Astrocyte (in vitro differentiated cells and primary cell): ENCODE results near the gene TRDN.

ENCODE experiments used
- EZH2 ChIP-seq: IDR thresholded peaks from 2 replicates; pipeline ENCODE4 v1.6.1; 2012; ENCODE audit warnings: mild to moderate bottlenecking, low read length, inconsistent platforms; ENCODE audit not compliant: insufficient read depth
- TF ChIP-seq, protein P1 (sequence below): IDR thresholded peaks from 2 replicates; pipeline ENCODE4 v1.5.1; 2011; ENCODE audit warnings: low read depth, mild to moderate bottlenecking, inconsistent platforms, low read length, moderate library complexity; ENCODE audit not compliant: insufficient read depth

DNA sequence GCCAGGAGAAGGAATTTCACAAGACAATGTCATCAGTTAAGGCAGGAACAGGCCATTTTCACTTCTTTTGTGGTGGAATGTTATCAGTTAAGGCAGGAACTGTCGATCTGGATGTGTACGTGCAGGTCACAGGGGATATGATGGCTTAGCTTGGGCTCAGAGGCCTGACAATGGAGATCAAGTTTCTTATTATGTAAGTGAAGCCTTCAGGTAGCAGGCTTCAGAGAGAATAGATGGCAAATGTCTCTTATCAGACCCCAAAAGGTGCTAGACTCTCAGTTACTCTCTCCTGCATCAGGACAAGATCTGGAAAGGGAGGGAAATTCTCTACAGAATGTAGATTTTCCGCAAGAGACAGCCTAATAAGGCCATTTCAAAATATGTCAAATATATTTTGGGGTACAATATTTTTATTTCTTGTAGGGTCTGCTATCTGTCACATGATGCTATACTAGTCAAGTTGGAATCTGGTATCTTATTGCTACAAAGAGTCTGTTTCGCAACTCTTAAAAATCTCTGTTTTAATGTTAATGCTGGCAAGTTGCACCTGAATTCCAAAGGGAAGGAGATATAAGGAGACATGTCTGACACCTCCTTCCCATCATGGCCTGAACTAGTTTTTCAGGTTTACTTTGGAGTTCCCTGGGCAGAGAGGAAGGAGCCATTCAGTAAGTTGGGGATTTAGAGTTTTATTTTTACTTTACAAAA, 48.8 kb downstream of the TRDN start:
- TF ChIP-seq EZH2, result no peak
- TF ChIP-seq, protein P1, sequence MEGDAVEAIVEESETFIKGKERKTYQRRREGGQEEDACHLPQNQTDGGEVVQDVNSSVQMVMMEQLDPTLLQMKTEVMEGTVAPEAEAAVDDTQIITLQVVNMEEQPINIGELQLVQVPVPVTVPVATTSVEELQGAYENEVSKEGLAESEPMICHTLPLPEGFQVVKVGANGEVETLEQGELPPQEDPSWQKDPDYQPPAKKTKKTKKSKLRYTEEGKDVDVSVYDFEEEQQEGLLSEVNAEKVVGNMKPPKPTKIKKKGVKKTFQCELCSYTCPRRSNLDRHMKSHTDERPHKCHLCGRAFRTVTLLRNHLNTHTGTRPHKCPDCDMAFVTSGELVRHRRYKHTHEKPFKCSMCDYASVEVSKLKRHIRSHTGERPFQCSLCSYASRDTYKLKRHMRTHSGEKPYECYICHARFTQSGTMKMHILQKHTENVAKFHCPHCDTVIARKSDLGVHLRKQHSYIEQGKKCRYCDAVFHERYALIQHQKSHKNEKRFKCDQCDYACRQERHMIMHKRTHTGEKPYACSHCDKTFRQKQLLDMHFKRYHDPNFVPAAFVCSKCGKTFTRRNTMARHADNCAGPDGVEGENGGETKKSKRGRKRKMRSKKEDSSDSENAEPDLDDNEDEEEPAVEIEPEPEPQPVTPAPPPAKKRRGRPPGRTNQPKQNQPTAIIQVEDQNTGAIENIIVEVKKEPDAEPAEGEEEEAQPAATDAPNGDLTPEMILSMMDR, result no peak
